ENCODE results near the gene CNFN. TPM values are rescaled to one million over a fixed set of nuclear protein-coding genes. Genes with fewer than 3 reads are reported as not detected.
"Not testable (repeated sequence)": the region's sequence is repeated elsewhere in the genome, so short reads cannot be mapped to it uniquely, and the experiment has no call there.

Gene CNFN
- total and polyA plus RNA-seq, 9 donors = 0.24 to 1.2 (median 0.38) TPM; not detected in 5

- not testable (repeated sequence) for H3K9me3 ChIP-seq (replicated peaks; ENCODE audit: control insufficient read depth, low read depth, low read length); H3K4me1 ChIP-seq (ENCODE audit: control insufficient read depth, insufficient read depth, low read length); H3K4me3 ChIP-seq (ENCODE audit: low read length); DNase-seq; H3K27me3 ChIP-seq (ENCODE audit: control insufficient read depth, insufficient read depth, low read length); H3K27ac ChIP-seq (ENCODE audit: low read length)
- peaks cover 56% of the 10 kb centered on the region for H3K36me3 ChIP-seq (ENCODE audit: control insufficient read depth, insufficient read depth, low read length)
- WGBS (ENCODE audit: insufficient coverage) = no CpG with 5 or more reads among the region's 4 CpGs
Observed at GRCh38 chr19:42339922-42340321, 50.2 kb downstream of the CNFN start.

GRCh38 chr19:42339126-42339860 is 50.8 kb downstream of the CNFN start:
- not testable (repeated sequence) for H3K4me1 ChIP-seq (ENCODE audit: control insufficient read depth, insufficient read depth, low read length); H3K27me3 ChIP-seq (ENCODE audit: control insufficient read depth, insufficient read depth, low read length); DNase-seq; H3K27ac ChIP-seq (ENCODE audit: low read length); H3K9me3 ChIP-seq (replicated peaks; ENCODE audit: control insufficient read depth, low read depth, low read length); H3K4me3 ChIP-seq (ENCODE audit: low read length)
- WGBS (ENCODE audit: insufficient coverage) = 75% methylated on average over 3 of the region's 7 CpGs
- peaks cover 56% of the 10 kb centered on the region for H3K36me3 ChIP-seq (ENCODE audit: control insufficient read depth, insufficient read depth, low read length)

Other genes starting within 250 kb of the CNFN start
- gene DEDD2, start 172.6 kb downstream of the CNFN start, total RNA-seq = 11.7 TPM
- gene DEDD2, start 172.6 kb downstream of the CNFN start, polyA plus RNA-seq (ENCODE audit: insufficient read depth in 1 of 8, insufficient read length in 8 of 8, low replicate concordance in 1 of 8) = 10 to 100 TPM; 12.2 to 16.3 (median 13.9) TPM
- 5.6 TPM for gene ZNF526, start 170.0 kb downstream of the CNFN start, total RNA-seq
- 1 to 10 TPM; 5.4 to 8.7 (median 6.6) TPM for gene ZNF526, start 170.0 kb downstream of the CNFN start, polyA plus RNA-seq (ENCODE audit: insufficient read depth in 1 of 8, insufficient read length in 8 of 8, low replicate concordance in 1 of 8)
- 11.6 TPM for gene GSK3A, start 147.7 kb downstream of the CNFN start, total RNA-seq
- 10 to 100 TPM; 40.1 to 51.6 (median 45.3) TPM for gene GSK3A, start 147.7 kb downstream of the CNFN start, polyA plus RNA-seq (ENCODE audit: insufficient read depth in 1 of 8, insufficient read length in 8 of 8, low replicate concordance in 1 of 8)
- 17.3 TPM for gene ERF, start 135.2 kb downstream of the CNFN start, total RNA-seq
- 10 to 100 TPM; 31.6 to 51.6 (median 39.9) TPM for gene ERF, start 135.2 kb downstream of the CNFN start, polyA plus RNA-seq (ENCODE audit: insufficient read depth in 1 of 8, insufficient read length in 8 of 8, low replicate concordance in 1 of 8)
- 13.6 TPM for gene CIC, start 121.0 kb downstream of the CNFN start, total RNA-seq
- gene CIC, start 121.0 kb downstream of the CNFN start, polyA plus RNA-seq (ENCODE audit: insufficient read depth in 1 of 8, insufficient read length in 8 of 8, low replicate concordance in 1 of 8) = 10 to 100 TPM; 33.4 to 52.7 (median 42.0) TPM
- 0.27 TPM for gene PRR19, start 88.2 kb downstream of the CNFN start, total RNA-seq
- 1 to 10 TPM in 2 of 8 donors, under 1 TPM in 6; 0.57 to 1.4 (median 0.80) TPM for gene PRR19, start 88.2 kb downstream of the CNFN start, polyA plus RNA-seq (ENCODE audit: insufficient read depth in 1 of 8, insufficient read length in 8 of 8, low replicate concordance in 1 of 8)
- gene PAFAH1B3, start 87.7 kb downstream of the CNFN start, total RNA-seq = 28.9 TPM
- gene PAFAH1B3, start 87.7 kb downstream of the CNFN start, polyA plus RNA-seq (ENCODE audit: insufficient read depth in 1 of 8, insufficient read length in 8 of 8, low replicate concordance in 1 of 8) = 10 to 100 TPM; 31.2 to 42.7 (median 35.9) TPM
- 0.04 TPM for gene TMEM145, start 77.0 kb downstream of the CNFN start, total RNA-seq
- under 1 TPM; 0.09 to 0.56 (median 0.34) TPM for gene TMEM145, start 77.0 kb downstream of the CNFN start, polyA plus RNA-seq (ENCODE audit: insufficient read depth in 1 of 8, insufficient read length in 8 of 8, low replicate concordance in 1 of 8)
- 12.6 TPM for gene MEGF8, start 64.7 kb downstream of the CNFN start, total RNA-seq
- gene MEGF8, start 64.7 kb downstream of the CNFN start, polyA plus RNA-seq (ENCODE audit: insufficient read depth in 1 of 8, insufficient read length in 8 of 8, low replicate concordance in 1 of 8) = 10 to 100 TPM; 24.1 to 38.9 (median 34.4) TPM
- 3.8 TPM for gene LIPE, start 37.1 kb upstream of the CNFN start, total RNA-seq
- 10 to 100 TPM in 2 of 8 donors, 1 to 10 TPM in 6; 6.9 to 10.1 (median 8.6) TPM for gene LIPE, start 37.1 kb upstream of the CNFN start, polyA plus RNA-seq (ENCODE audit: insufficient read depth in 1 of 8, insufficient read length in 8 of 8, low replicate concordance in 1 of 8)
- gene CXCL17, start 52.6 kb upstream of the CNFN start, total RNA-seq = not detected
- gene CXCL17, start 52.6 kb upstream of the CNFN start, polyA plus RNA-seq (ENCODE audit: insufficient read depth in 1 of 8, insufficient read length in 8 of 8, low replicate concordance in 1 of 8) = under 1 TPM in 2 of 8 donors, not detected in 6; 0.44 to 0.86 TPM
- 0.62 TPM for gene CEACAM1, start 138.2 kb upstream of the CNFN start, total RNA-seq
- gene CEACAM1, start 138.2 kb upstream of the CNFN start, polyA plus RNA-seq (ENCODE audit: insufficient read depth in 1 of 8, insufficient read length in 8 of 8, low replicate concordance in 1 of 8) = 1 to 10 TPM in 7 of 8 donors, under 1 TPM in 1; 0.98 to 6.9 (median 1.8) TPM
- gene CEACAM8, start 204.6 kb upstream of the CNFN start, total RNA-seq = 0.04 TPM
- gene CEACAM8, start 204.6 kb upstream of the CNFN start, polyA plus RNA-seq (ENCODE audit: insufficient read depth in 1 of 8, insufficient read length in 8 of 8, low replicate concordance in 1 of 8) = under 1 TPM; 0.10 to 0.38 (median 0.26) TPM